ENCODE data around the gene VWA8. TPM values are rescaled to one million over a fixed set of nuclear protein-coding genes. Genes with fewer than 3 reads are reported as not detected.

VWA8 gene
- total and polyA plus RNA-seq, 2 of the 8 experiments (the other 6 are each of a cell fraction or from before 2014, with no cell fraction given), result 5.9 to 19.6 TPM

GRCh38 chr13:41614671-41615527, 346.0 kb downstream of the VWA8 start (continued):
- TF ChIP-seq SUZ12 (IDR thresholded peaks at IDR 0.05; ENCODE audit: low read length) (no peak), CREB1 (IDR thresholded peaks at IDR 0.05) (no peak), BCL11A (IDR thresholded peaks at IDR 0.05; ENCODE audit: low read depth in 2 of 2, low read length in 2 of 2) (no peak), NRF1 (IDR thresholded peaks at IDR 0.05; ENCODE audit: low read depth, low read length) (no peak), E2F6 (IDR thresholded peaks at IDR 0.05) (no peak)
